OCI-LY3 (cell line): ENCODE data around the gene RBBP4.

Experiments used
- H2AFZ ChIP-seq: fragments of 200-600, 300-600 bp; shearing (Covaris generic); 2 replicates; pipeline ENCODE4 v1.6.0; 2014; ENCODE audit warnings: antibody characterized with exemption, low read depth, low read length
- H3K27ac ChIP-seq: fragments of 200-600, 300-600 bp; sonication (generic); 2 replicates; pipeline ENCODE4 v1.5.1; 2014; ENCODE audit warnings: mild to moderate bottlenecking, low read length, moderate library complexity, mixed read lengths
- H3K27me3 ChIP-seq: fragments of 200-600, 300-600 bp; sonication (generic); 2 replicates; pipeline ENCODE4 v1.6.1; 2014; ENCODE audit warnings: low read depth, low read length, mixed read lengths
- H3K36me3 ChIP-seq: fragments of 200-600, 300-600 bp; sonication (generic); replicated peaks from 2 replicates; pipeline ENCODE3; 2014; ENCODE audit warnings: low read depth, low read length, mixed read lengths
- H3K4me1 ChIP-seq: fragments of 300-600, 200-600 bp; sonication (generic); 2 replicates; pipeline ENCODE4 v1.6.1; 2014; ENCODE audit warnings: low read length, mixed read lengths
- H3K4me2 ChIP-seq: fragments of 200-600, 300-600 bp; sonication (generic); 2 replicates; pipeline ENCODE4 v1.6.1; 2014; ENCODE audit warnings: low read length, mixed read lengths
- H3K4me3 ChIP-seq: fragments of 300-600, 200-600 bp; sonication (generic); 2 replicates; pipeline ENCODE4 v1.5.1; 2014; ENCODE audit warnings: antibody characterized with exemption, mild to moderate bottlenecking, low read length, moderate library complexity
- H3K79me2 ChIP-seq: fragments of 300-600, 200-600 bp; shearing (Covaris generic); 2 replicates; pipeline ENCODE4 v1.6.1; 2014; ENCODE audit warnings: mild to moderate bottlenecking, low read length, mixed read lengths
- H3K9ac ChIP-seq: fragments of 300-600, 200-600 bp; shearing (Covaris generic); 2 replicates; pipeline ENCODE4 v1.6.0; 2014; ENCODE audit warnings: mild to moderate bottlenecking, low read length, moderate library complexity
- H3K9me3 ChIP-seq: fragments of 200-600, 300-600 bp; shearing (Covaris generic); 2 replicates; pipeline ENCODE4 v1.6.1; 2014; ENCODE audit warnings: low read length, mixed read lengths; ENCODE audit not compliant: insufficient read depth
- H4K20me1 ChIP-seq: fragments of 200-600, 300-600 bp; sonication (generic); 2 replicates; pipeline ENCODE4 v1.6.1; 2016; ENCODE audit warnings: low read length, mixed read lengths; ENCODE audit not compliant: insufficient read depth
- EZH2phosphoT487 ChIP-seq: fragments of 200-600 bp; shearing (Covaris generic); IDR thresholded peaks from 2 replicates; pipeline ENCODE4 v1.6.1; 2018; ENCODE audit warnings: antibody characterized with exemption, mixed run types, low read depth
- TF ChIP-seq, protein P1 (sequence below): fragments of 200-600, 300-600 bp; sonication (generic); IDR thresholded peaks from 2 replicates; pipeline ENCODE4 v1.5.1; 2014; ENCODE audit warnings: antibody characterized with exemption, low read length, low read depth

Gene RBBP4

DNA sequence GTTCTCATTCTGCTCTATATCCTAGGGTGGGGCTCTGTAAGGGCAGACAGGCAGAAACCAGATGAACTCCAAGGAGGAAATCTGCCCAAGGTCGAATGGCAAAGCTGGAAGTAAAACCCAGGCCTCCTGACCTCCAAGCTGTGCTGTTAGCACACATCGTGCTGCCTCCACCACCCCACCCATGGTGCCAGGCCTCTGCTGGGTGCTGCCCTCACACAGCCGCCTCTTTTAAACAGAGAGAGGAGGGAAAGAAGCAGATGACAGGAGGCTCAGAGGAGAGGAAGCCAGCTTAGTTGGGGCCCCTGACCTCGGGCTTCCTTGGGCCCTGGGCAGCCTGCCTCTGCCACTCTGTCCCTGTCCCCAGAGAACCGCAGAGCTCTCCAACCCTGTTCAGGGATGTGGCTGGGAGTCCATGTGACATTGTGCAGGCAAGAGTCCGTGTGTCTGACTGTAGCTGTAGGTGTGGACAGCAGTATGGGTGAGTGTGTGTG is 50.5 kb downstream of the RBBP4 start:
- H3K4me3 ChIP-seq = no peak overlapping the region
- peaks cover 16% of the 10 kb centered on the region for H3K27me3 ChIP-seq
- no peaks in the 10 kb centered on the region for H3K79me2 ChIP-seq
- TF ChIP-seq EZH2phosphoT487 = no peak
- TF ChIP-seq, protein P1, sequence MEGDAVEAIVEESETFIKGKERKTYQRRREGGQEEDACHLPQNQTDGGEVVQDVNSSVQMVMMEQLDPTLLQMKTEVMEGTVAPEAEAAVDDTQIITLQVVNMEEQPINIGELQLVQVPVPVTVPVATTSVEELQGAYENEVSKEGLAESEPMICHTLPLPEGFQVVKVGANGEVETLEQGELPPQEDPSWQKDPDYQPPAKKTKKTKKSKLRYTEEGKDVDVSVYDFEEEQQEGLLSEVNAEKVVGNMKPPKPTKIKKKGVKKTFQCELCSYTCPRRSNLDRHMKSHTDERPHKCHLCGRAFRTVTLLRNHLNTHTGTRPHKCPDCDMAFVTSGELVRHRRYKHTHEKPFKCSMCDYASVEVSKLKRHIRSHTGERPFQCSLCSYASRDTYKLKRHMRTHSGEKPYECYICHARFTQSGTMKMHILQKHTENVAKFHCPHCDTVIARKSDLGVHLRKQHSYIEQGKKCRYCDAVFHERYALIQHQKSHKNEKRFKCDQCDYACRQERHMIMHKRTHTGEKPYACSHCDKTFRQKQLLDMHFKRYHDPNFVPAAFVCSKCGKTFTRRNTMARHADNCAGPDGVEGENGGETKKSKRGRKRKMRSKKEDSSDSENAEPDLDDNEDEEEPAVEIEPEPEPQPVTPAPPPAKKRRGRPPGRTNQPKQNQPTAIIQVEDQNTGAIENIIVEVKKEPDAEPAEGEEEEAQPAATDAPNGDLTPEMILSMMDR = no peak
- no peaks in the 10 kb centered on the region for H3K36me3 ChIP-seq
- no peak overlapping the region for H3K27ac ChIP-seq
- no peak overlapping the region for H2AFZ ChIP-seq
- H3K4me1 ChIP-seq = peaks cover 4% of the 10 kb centered on the region; the same call in 1 of the 2 replicates
- no peak overlapping the region for H3K4me2 ChIP-seq
- no peaks in the 10 kb centered on the region for H3K9me3 ChIP-seq
- H3K9ac ChIP-seq = no peak overlapping the region
- H4K20me1 ChIP-seq = no peaks in the 10 kb centered on the region

DNA sequence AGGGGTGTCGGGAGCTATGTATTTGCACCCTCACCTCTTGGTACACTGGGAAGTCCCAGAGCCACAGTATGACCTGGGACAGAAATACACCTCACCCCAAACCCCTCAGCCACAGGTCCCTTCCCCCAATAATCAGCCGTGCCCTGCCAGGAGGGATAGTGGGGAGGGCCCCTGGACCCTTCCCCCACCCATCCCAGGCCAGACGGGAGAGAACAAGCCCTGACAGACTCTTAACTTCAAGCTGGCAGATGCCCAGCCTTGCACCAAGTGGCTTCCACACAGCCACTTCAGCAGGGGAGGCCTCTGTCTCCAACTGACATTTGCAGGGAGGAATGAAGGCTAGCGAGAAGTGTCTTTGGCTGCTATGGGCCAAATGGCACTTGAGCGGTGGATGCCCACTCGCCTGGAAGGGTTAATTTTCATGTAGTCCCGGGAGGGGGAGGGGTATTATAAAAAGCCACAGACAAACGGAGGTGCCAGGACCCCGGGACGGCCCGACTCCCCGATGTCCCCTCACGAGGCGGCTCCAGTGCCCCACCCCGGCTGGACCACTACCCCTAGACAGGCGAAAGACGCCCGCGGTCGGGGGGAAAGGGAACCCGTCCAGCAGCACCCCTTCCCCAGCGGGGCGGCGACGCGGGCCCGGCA is 51.1 kb downstream of the RBBP4 start:
- H3K27me3 ChIP-seq = peaks cover 16% of the 10 kb centered on the region
- H3K4me2 ChIP-seq = peak overlapping the region; percentile 80
- H3K79me2 ChIP-seq = no peaks in the 10 kb centered on the region
- no peaks in the 10 kb centered on the region for H3K36me3 ChIP-seq
- 0 out of 2 replicates have a peak overlapping the region, but pooled peaks have one; percentile 40 for H3K9ac ChIP-seq
- H3K4me3 ChIP-seq = peak overlapping the region; percentile 79
- peaks cover 4% of the 10 kb centered on the region; the same call in 1 of the 2 replicates for H3K4me1 ChIP-seq
- TF ChIP-seq EZH2phosphoT487 = no peak
- TF ChIP-seq, protein P1 = no peak
- H3K27ac ChIP-seq = no peak overlapping the region
- no peaks in the 10 kb centered on the region for H4K20me1 ChIP-seq
- H2AFZ ChIP-seq = no peak overlapping the region
- no peaks in the 10 kb centered on the region for H3K9me3 ChIP-seq

DNA sequence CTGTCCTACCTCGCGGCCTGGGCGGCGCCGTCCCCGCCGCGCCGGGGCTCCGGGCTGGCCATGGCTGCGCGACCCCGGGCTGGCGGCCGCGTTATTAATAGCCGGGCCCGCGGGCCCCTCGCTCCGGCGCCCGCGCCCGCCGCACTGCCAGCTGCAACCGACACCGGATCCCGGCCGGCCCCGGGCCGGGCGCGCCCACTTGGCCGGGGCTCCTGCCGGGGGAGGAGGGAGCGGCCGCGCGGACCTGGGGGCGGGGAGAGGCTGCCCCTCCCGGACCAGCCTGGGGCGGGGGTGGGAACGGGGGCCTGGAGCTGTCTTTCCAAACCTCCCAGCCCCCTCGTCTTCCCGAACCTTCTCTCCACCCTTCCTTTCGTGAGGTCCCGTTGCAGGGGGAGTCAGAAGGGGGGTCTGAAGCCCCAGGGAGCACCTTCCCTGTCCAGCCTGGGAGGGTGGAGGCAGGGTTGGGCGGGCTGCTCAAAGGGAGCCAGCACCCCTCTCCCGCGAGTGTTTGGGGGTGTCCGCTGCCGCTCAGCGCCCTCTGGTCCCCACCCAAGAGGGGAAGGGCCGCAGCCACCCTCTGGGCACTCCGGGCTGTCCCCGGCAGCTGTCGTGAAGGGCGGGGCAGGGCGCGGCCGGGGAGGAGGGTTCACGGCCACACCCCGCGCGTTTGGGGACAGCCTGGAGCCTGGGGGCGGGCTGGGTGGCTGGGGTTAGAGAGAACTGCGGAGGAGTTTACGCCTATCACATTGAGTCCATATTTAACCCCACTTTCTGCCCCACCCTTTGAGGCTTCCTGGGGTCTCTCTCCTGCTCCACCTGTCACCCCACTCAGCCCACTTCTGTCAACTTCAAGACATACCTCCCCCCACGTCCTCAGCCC is 51.8 kb downstream of the RBBP4 start, which contains the start of gene SYNC:
SYNC (minus strand) TSS at position 172 of the 880 bp plus-strand sequence; CDS start at position 62, 110 bp downstream.
- no peaks in the 10 kb centered on the region for H3K79me2 ChIP-seq
- H3K36me3 ChIP-seq = no peaks in the 10 kb centered on the region
- TF ChIP-seq EZH2phosphoT487 = no peak
- TF ChIP-seq, protein P1 = no peak
- peak within 1 kb of the TSS; percentile 66; the same call in 1 of the 2 replicates for H2AFZ ChIP-seq
- H4K20me1 ChIP-seq = no peaks in the 10 kb centered on the region
- H3K4me3 ChIP-seq = peak within 1 kb of the TSS; percentile 79
- H3K27me3 ChIP-seq = peaks cover 16% of the 10 kb centered on the region
- peak within 1 kb of the TSS; percentile 40; the same call in 1 of the 2 replicates for H3K9ac ChIP-seq
- H3K9me3 ChIP-seq = no peaks in the 10 kb centered on the region
- peak within 1 kb of the TSS; percentile 80 for H3K4me2 ChIP-seq
- peaks cover 4% of the 10 kb centered on the region; the same call in 1 of the 2 replicates for H3K4me1 ChIP-seq
- H3K27ac ChIP-seq = no peak within 1 kb of the TSS
